ENCODE results near the gene FKBP10.
"Not testable (repeated sequence)": the region's sequence is repeated elsewhere in the genome, so short reads cannot be mapped to it uniquely, and the experiment has no call there.

Gene FKBP10

GRCh38 chr17:41775394-41776226 is 37.2 kb upstream of the FKBP10 start:
- DNase-seq (no peak), ATAC-seq (ENCODE audit: insufficient read depth, low read depth) (no peak)
- Histone ChIP-seq H3K9ac (ENCODE audit: low read depth, low read length) (no peak overlapping the region), H2AFZ (ENCODE audit: low read depth, low read length) (no peak overlapping the region), H3K27ac (ENCODE audit: low read length) (no peak overlapping the region), H3K4me3 (ENCODE audit: low read depth in 1 of 2, low read length in 2 of 2) (no peak overlapping the region), H3K36me3 (ENCODE audit: insufficient read depth, low read length) (no peaks in the 10 kb centered on the region), H3K4me1 (ENCODE audit: insufficient read depth, low read length) (no peaks in the 10 kb centered on the region), H3K27me3 (ENCODE audit: insufficient read depth, low read length, poor library complexity) (no peaks in the 10 kb centered on the region), H4K20me1 (ENCODE audit: insufficient read depth, low read length) (no peaks in the 10 kb centered on the region), H3K4me2 (ENCODE audit: insufficient read depth, low read length) (no peak overlapping the region), H3K9me3 (ENCODE audit: insufficient read depth, low read length, severe bottlenecking) (no peaks in the 10 kb centered on the region), H3K79me2 (ENCODE audit: insufficient read depth, low read length) (no peaks in the 10 kb centered on the region)
- TF ChIP-seq EZH2 (IDR thresholded peaks at IDR 0.05; ENCODE audit: borderline replicate concordance, low read depth, low read length, severe bottlenecking) (no peak), CTCF (IDR thresholded peaks at IDR 0.05; ENCODE audit: borderline replicate concordance, extremely low read depth, low read length, poor library complexity, severe bottlenecking) (no peak)

- not testable (repeated sequence) for H4K20me1 ChIP-seq (ENCODE audit: insufficient read depth, low read length); H3K27ac ChIP-seq (ENCODE audit: low read length); H3K4me3 ChIP-seq (ENCODE audit: low read depth in 1 of 2, low read length in 2 of 2); H3K36me3 ChIP-seq (ENCODE audit: insufficient read depth, low read length); H3K9ac ChIP-seq (ENCODE audit: low read depth, low read length); ATAC-seq (ENCODE audit: insufficient read depth, low read depth); H3K79me2 ChIP-seq (ENCODE audit: insufficient read depth, low read length); H3K27me3 ChIP-seq (ENCODE audit: insufficient read depth, low read length, poor library complexity); H3K4me2 ChIP-seq (ENCODE audit: insufficient read depth, low read length); H2AFZ ChIP-seq (ENCODE audit: low read depth, low read length); H3K9me3 ChIP-seq (ENCODE audit: insufficient read depth, low read length, severe bottlenecking); DNase-seq; H3K4me1 ChIP-seq (ENCODE audit: insufficient read depth, low read length)
These were observed 36.4 kb upstream of the FKBP10 start for GRCh38 chr17:41776262-41776900.

GRCh38 chr17:41777157-41777573 is 35.6 kb upstream of the FKBP10 start:
- H3K79me2 ChIP-seq (ENCODE audit: insufficient read depth, low read length) = no peaks in the 10 kb centered on the region

More at GRCh38 chr17:41777157-41777573, 35.6 kb upstream of the FKBP10 start:
- no peak for TF ChIP-seq EZH2 (IDR thresholded peaks at IDR 0.05; ENCODE audit: borderline replicate concordance, low read depth, low read length, severe bottlenecking)
- no peak for TF ChIP-seq CTCF (IDR thresholded peaks at IDR 0.05; ENCODE audit: borderline replicate concordance, extremely low read depth, low read length, poor library complexity, severe bottlenecking)
- Histone ChIP-seq H2AFZ (ENCODE audit: low read depth, low read length) (no peak overlapping the region), H3K36me3 (ENCODE audit: insufficient read depth, low read length) (no peaks in the 10 kb centered on the region), H3K4me2 (ENCODE audit: insufficient read depth, low read length) (no peak overlapping the region), H3K9me3 (ENCODE audit: insufficient read depth, low read length, severe bottlenecking) (no peaks in the 10 kb centered on the region), H3K9ac (ENCODE audit: low read depth, low read length) (no peak overlapping the region), H3K4me3 (ENCODE audit: low read depth in 1 of 2, low read length in 2 of 2) (no peak overlapping the region), H4K20me1 (ENCODE audit: insufficient read depth, low read length) (no peaks in the 10 kb centered on the region), H3K27ac (ENCODE audit: low read length) (no peak overlapping the region), H3K4me1 (ENCODE audit: insufficient read depth, low read length) (no peaks in the 10 kb centered on the region), H3K27me3 (ENCODE audit: insufficient read depth, low read length, poor library complexity) (no peaks in the 10 kb centered on the region)
- ATAC-seq (ENCODE audit: insufficient read depth, low read depth) (no peak), DNase-seq (no peak)
